K562 (cell line): ENCODE measurements around the gene FBXL12. TPM values are rescaled to one million over a fixed set of nuclear protein-coding genes. Genes with fewer than 3 reads are reported as not detected.

Source experiments
- CHD4 ChIP-seq: fragments of 200-600 bp; sonication (generic); IDR thresholded peaks from 3 replicates; pipeline ENCODE4 v1.6.1; 2012; ENCODE audit warnings: low read depth, mild to moderate bottlenecking, mixed read lengths, low read length, inconsistent platforms; ENCODE audit not compliant: insufficient read depth, insufficient replicate concordance, poor library complexity, severe bottlenecking
- DPF2 ChIP-seq: fragments of 450-650 bp; IDR thresholded peaks from 2 replicates; pipeline ENCODE4 v1.6.1; 2016
- FOXP1 ChIP-seq: sonication (generic); formaldehyde crosslinking; IDR thresholded peaks from 2 replicates; pipeline ENCODE4 v1.8.0; 2022; ENCODE audit warnings: mild to moderate bottlenecking, missing genetic modification reagents
- HDAC3 ChIP-seq: fragments of 450-650 bp; IDR thresholded peaks from 2 replicates; pipeline ENCODE4 v1.6.1; 2018; ENCODE audit warnings: borderline replicate concordance, mild to moderate bottlenecking, moderate library complexity; ENCODE audit not compliant: partially characterized antibody
- KDM5B ChIP-seq: fragments of 200-600 bp; sonication (generic); IDR thresholded peaks from 2 replicates; pipeline ENCODE4 v1.6.1; 2012; ENCODE audit warnings: low read depth, mild to moderate bottlenecking, moderate library complexity, low read length, control low read depth, inconsistent platforms; ENCODE audit not compliant: insufficient replicate concordance
- KLF1 ChIP-seq: fragments of 450-650 bp; IDR thresholded peaks from 2 replicates; pipeline ENCODE4 v1.6.1; 2016; ENCODE audit warnings: missing genetic modification characterization, missing compliant biosample characterization
- MECOM ChIP-seq: fragments of 250-450 bp; sonication (Bioruptor Pico); IDR thresholded peaks from 2 replicates; pipeline ENCODE4 v1.8.0; 2022; ENCODE audit warnings: inconsistent platforms
- MTA2 ChIP-seq: fragments of 450-650 bp; IDR thresholded peaks from 2 replicates; pipeline ENCODE4 v1.6.1; 2016; ENCODE audit warnings: low read depth
- NFE2 ChIP-seq: IDR thresholded peaks from 2 replicates; pipeline ENCODE4 v1.6.1; 2014; ENCODE audit warnings: antibody characterized with exemption, low read depth
- NR4A1 ChIP-seq, 2 experiments: fragments of 250-450 bp in 1 of 2; fragments of 450-650 bp in 1 of 2; sonication (Bioruptor Pico) in 1 of 2; IDR thresholded peaks; 2 replicates each; pipeline versions ENCODE4 v1.4.0 to v1.6.1; 2016 to 2020; ENCODE audit warnings: mild to moderate bottlenecking in 2 of 2, missing compliant biosample characterization in 1 of 2, missing genetic modification characterization in 1 of 2, moderate library complexity in 1 of 2
- SAFB2 ChIP-seq: fragments of 200-400 bp; formaldehyde crosslinking; IDR thresholded peaks from 2 replicates; pipeline ENCODE4 v1.6.1; 2018; ENCODE audit warnings: borderline replicate concordance, low read length, low read depth, moderate library complexity; ENCODE audit not compliant: severe bottlenecking
- SMARCC2 ChIP-seq: fragments of 450-650 bp; IDR thresholded peaks from 2 replicates; pipeline ENCODE4 v1.6.1; 2017; ENCODE audit warnings: antibody characterized with exemption, moderate library complexity, mild to moderate bottlenecking, low read depth
- SREBF2 ChIP-seq: sonication (generic); formaldehyde crosslinking; IDR thresholded peaks from 2 replicates; pipeline ENCODE4 v1.4.0; 2020; ENCODE audit warnings: mild to moderate bottlenecking, missing genetic modification reagents
- TBP ChIP-seq: optimal IDR thresholded peaks from 2 replicates; pipeline ENCODE3; 2011; ENCODE audit warnings: low read depth, low read length, improper control_type of control experiment
- ZBTB7A ChIP-seq: IDR thresholded peaks from 2 replicates; pipeline ENCODE4 v1.6.1; 2011; ENCODE audit warnings: low read depth, mild to moderate bottlenecking, low read length, moderate library complexity, borderline replicate concordance; ENCODE audit not compliant: control insufficient read depth
- ZFP36 ChIP-seq: fragments of 150-350 bp; IDR thresholded peaks from 2 replicates; pipeline ENCODE4 v1.6.1; 2018; ENCODE audit warnings: low read length, low read depth; ENCODE audit not compliant: partially characterized antibody
- ZNF121 ChIP-seq: sonication (generic); formaldehyde crosslinking; conservative IDR thresholded peaks from 2 replicates; pipeline ENCODE4 v1.8.0; 2022; ENCODE audit warnings: missing genetic modification reagents
- ZNF175 ChIP-seq: fragments of 200-800 bp; sonication (Bioruptor generic); IDR thresholded peaks from 2 replicates; pipeline ENCODE4 v1.6.1; 2016; ENCODE audit warnings: low read depth, mild to moderate bottlenecking, missing genetic modification characterization, missing compliant biosample characterization
- ZSCAN29 ChIP-seq: fragments of 450-650 bp; IDR thresholded peaks from 2 replicates; pipeline ENCODE4 v1.6.1; 2017
- polyA plus RNA-seq, 8 experiments: library from polyadenylated mRNA; depleted of rRNA in 4 of 8; stranded (reverse) in 5 of 8; unstranded in 3 of 8; fragments of >200 nt; fragmentation: Nextera tagmentation in 2 of 8; fragmentation: Illumina TruSeq in 1 of 8; extraction: Ambion mirVana in 2 of 8; extraction: Trizol in 1 of 8; gene quantifications; 2 replicates each; pipeline versions ENCODE4 v1.2.1 to v1.2.3, GENCODE V29; 2011 to 2014; ENCODE audit warnings: inconsistent platforms in 1 of 8, missing spikeins in 1 of 8
- total RNA-seq, 7 experiments: library from RNA; depleted of rRNA in 6 of 7; stranded (reverse); fragments of >200 nt in 6 of 7; fragmentation: Illumina TruSeq in 2 of 7; extraction: Trizol in 2 of 7; gene quantifications; 2 replicates each; pipeline versions ENCODE4 v1.2.1 to v1.2.3, GENCODE V29; 2011 to 2021; ENCODE audit warnings: low replicate concordance in 1 of 7
- TF ChIP-seq, protein P1 (sequence below), 3 experiments: fragments of 200-800 bp in 1 of 3; fragments of 250-450 bp in 1 of 3; fragments of 450-650 bp in 1 of 3; sonication (Bioruptor Pico) in 1 of 3; sonication (Bioruptor generic) in 1 of 3; formaldehyde crosslinking in 1 of 3; IDR thresholded peaks; 2 replicates each; pipeline versions ENCODE4 v1.6.1 to v1.8.0; 2016 to 2022; ENCODE audit warnings: mild to moderate bottlenecking in 2 of 3, missing genetic modification characterization in 2 of 3, missing compliant biosample characterization in 1 of 3, moderate library complexity in 1 of 3
- TF ChIP-seq, protein P2 (sequence below): fragments of 450-650 bp; conservative IDR thresholded peaks from 2 replicates; pipeline ENCODE4 v1.6.1; 2016; ENCODE audit warnings: missing genetic modification characterization, low read depth, mild to moderate bottlenecking, missing compliant biosample characterization, moderate library complexity

FBXL12 gene
- total and polyA plus RNA-seq, 9 of the 15 experiments (the other 6 are each of a cell fraction or from before 2014, with no cell fraction given): 2.7 to 40.5 (median 26.5) TPM

DNA sequence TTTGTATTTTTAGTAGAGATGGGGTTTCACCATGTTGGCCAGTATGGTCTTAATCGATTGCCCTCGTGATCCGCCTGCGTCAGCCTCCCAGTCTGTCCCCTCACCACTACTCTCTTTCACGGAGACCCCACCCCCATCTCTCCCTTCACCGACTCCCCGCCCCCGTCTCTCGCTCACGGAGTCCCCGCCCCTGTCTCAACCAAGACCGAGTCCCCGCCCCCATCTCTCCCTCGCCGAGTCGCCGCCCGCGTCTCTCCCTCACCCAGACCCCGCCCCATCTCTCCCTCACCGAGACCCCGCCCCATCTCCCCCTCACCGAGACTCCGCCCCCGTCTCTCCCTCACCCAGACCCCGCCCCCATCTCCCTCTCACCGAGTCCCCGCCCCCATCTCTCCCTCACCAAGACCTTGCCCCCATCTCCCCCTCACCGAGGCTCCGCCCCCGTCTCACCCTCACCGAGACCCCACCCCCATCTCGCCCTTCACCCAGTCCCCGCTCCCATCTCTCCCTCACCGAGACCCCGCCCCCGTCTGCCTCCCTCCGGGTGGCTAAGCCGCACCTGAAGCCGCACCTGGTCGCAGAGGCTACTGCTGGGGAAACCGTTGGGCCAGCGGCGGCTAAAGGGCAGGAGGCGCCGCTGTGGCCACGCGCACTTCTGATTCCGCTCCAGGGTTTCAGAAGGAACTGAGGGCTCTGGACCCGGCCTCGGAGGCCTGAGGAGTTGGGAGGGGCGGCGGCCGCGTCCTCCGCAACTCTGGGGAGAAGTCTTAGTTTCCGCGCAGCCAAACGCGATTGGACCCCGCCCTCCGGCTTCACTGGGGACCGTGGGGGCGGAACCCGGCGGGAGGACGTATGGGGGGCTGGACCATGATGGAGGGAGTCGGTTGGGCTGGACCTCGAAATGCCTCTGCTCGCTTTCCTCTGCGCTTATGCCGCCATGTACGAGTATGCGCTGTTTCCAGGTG, 33.2 kb downstream of the FBXL12 start (continued):
- TF ChIP-seq NFE2: no peak
- TF ChIP-seq SREBF2 (CRISPR knock-in tag): no peak
- TF ChIP-seq SAFB2: no peak
- peak; percentile 40; the same call in 1 of the 2 replicates for TF ChIP-seq DPF2
- TF ChIP-seq MTA2: no peak
- no peak for TF ChIP-seq HDAC3
- TF ChIP-seq, protein P1, sequence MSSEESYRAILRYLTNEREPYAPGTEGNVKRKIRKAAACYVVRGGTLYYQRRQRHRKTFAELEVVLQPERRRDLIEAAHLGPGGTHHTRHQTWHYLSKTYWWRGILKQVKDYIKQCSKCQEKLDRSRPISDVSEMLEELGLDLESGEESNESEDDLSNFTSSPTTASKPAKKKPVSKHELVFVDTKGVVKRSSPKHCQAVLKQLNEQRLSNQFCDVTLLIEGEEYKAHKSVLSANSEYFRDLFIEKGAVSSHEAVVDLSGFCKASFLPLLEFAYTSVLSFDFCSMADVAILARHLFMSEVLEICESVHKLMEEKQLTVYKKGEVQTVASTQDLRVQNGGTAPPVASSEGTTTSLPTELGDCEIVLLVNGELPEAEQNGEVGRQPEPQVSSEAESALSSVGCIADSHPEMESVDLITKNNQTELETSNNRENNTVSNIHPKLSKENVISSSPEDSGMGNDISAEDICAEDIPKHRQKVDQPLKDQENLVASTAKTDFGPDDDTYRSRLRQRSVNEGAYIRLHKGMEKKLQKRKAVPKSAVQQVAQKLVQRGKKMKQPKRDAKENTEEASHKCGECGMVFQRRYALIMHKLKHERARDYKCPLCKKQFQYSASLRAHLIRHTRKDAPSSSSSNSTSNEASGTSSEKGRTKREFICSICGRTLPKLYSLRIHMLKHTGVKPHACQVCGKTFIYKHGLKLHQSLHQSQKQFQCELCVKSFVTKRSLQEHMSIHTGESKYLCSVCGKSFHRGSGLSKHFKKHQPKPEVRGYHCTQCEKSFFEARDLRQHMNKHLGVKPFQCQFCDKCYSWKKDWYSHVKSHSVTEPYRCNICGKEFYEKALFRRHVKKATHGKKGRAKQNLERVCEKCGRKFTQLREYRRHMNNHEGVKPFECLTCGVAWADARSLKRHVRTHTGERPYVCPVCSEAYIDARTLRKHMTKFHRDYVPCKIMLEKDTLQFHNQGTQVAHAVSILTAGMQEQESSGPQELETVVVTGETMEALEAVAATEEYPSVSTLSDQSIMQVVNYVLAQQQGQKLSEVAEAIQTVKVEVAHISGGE (CRISPR knock-in tag; IDR thresholded peaks at IDR 0.05): peak in 1 of 3 experiments; percentile 57; a peak in 2 of 6 replicates
- TF ChIP-seq KLF1 (tag): 0 out of 2 replicates have a peak, but pooled peaks have one; percentile 29
- TF ChIP-seq ZNF175 (CRISPR knock-in tag): no peak
- TF ChIP-seq TBP: peak; percentile 77
- no peak for TF ChIP-seq SMARCC2
- peak; percentile 53 for TF ChIP-seq ZBTB7A
- TF ChIP-seq MECOM (CRISPR knock-in tag): no peak
- no peak for TF ChIP-seq ZNF121
- TF ChIP-seq, protein P2, sequence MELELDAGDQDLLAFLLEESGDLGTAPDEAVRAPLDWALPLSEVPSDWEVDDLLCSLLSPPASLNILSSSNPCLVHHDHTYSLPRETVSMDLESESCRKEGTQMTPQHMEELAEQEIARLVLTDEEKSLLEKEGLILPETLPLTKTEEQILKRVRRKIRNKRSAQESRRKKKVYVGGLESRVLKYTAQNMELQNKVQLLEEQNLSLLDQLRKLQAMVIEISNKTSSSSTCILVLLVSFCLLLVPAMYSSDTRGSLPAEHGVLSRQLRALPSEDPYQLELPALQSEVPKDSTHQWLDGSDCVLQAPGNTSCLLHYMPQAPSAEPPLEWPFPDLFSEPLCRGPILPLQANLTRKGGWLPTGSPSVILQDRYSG (tag): no peak
- peak; percentile 83 for TF ChIP-seq KDM5B
- no peak for TF ChIP-seq ZFP36
- TF ChIP-seq ZSCAN29: peak; percentile 70; the same call in 1 of the 2 replicates
- TF ChIP-seq NR4A1 (CRISPR knock-in tag; IDR thresholded peaks at IDR 0.05): no peak
- no peak for TF ChIP-seq NR4A1 (tag; IDR thresholded peaks at IDR 0.05)
- TF ChIP-seq CHD4: no peak
- no peak for TF ChIP-seq FOXP1 (CRISPR knock-in tag)
